HL-60 (cell line): Measurements from ENCODE around the gene DKK3.

ENCODE experiments used
- CTCF ChIP-seq: IDR thresholded peaks from one replicate; pipeline ENCODE4 v1.5.1; 2011; ENCODE audit warnings: low read length, control low read depth, inconsistent platforms; ENCODE audit not compliant: insufficient read depth
- SPI1 ChIP-seq: IDR thresholded peaks from 2 replicates; pipeline ENCODE4 v1.6.1; 2012; ENCODE audit warnings: low read depth, mild to moderate bottlenecking, borderline replicate concordance

GRCh38 chr11:11983427-11983826 lies 25.0 kb downstream of the DKK3 start:
- TF ChIP-seq CTCF (no peak), SPI1 (no peak)
